AG04450 (cell line): ENCODE measurements around the gene FYTTD1. TPM values are rescaled to one million over a fixed set of nuclear protein-coding genes. Genes with fewer than 3 reads are reported as not detected.
"Not testable (repeated sequence)": the region's sequence is repeated elsewhere in the genome, so short reads cannot be mapped to it uniquely, and the experiment has no call there.

Source experiments
- CTCF ChIA-PET: fragments of 300-600, 350-600 bp; formaldehyde crosslinking; extraction: SDS; loops from one replicate; lab custom pipeline; 2022; ENCODE audit warnings: antibody characterized with exemption, inconsistent platforms; lab: Charles Lee
- POLR2A ChIA-PET: fragments of 350-600 bp; formaldehyde crosslinking; extraction: SDS; loops from one replicate; lab custom pipeline; 2021; ENCODE audit warnings: antibody characterized with exemption, inconsistent platforms; lab: Yijun Ruan, JAX
- DNase-seq: peaks from one replicate; pipeline ENCODE4 v3.0.0-alpha.2; 2011; ENCODE audit warnings: low read depth, low spot score
- H3K27ac ChIP-seq: one replicate; pipeline ENCODE4 v1.5.1; 2012; ENCODE audit warnings: low read depth, low read length, control low read depth
- H3K27me3 ChIP-seq: one replicate; pipeline ENCODE4 v1.6.0; 2012; ENCODE audit warnings: low read length; ENCODE audit not compliant: control insufficient read depth, insufficient read depth
- H3K4me3 ChIP-seq: 2 replicates; pipeline ENCODE4 v1.5.1; 2011; ENCODE audit warnings: mild to moderate bottlenecking, low read depth, low read length, control low read depth
- H3K9me3 ChIP-seq: 2 replicates; pipeline ENCODE4 v1.5.1; 2012; ENCODE audit warnings: low read length; ENCODE audit not compliant: control insufficient read depth, insufficient read depth
- CTCF ChIP-seq: IDR thresholded peaks from 2 replicates; pipeline ENCODE4 v1.5.1; 2011; ENCODE audit warnings: low read depth, low read length, control low read depth, inconsistent platforms
- polyA plus RNA-seq: library from polyadenylated mRNA; depleted of rRNA; stranded (reverse); fragments of >200 nt; gene quantifications from 2 replicates; pipeline ENCODE4 v1.2.3, GENCODE V29; 2011

Gene FYTTD1
- polyA plus RNA-seq, 1 experiment: 65.5 TPM

- Histone ChIP-seq H3K9me3 (peaks cover 4% of the 10 kb centered on the region; the same call in 1 of the 2 replicates), H3K4me3 (no peak overlapping the region), H3K27me3 (no peaks in the 10 kb centered on the region), H3K27ac (peak overlapping the region; percentile 68)
- POLR2A ChIA-PET: no interaction called here
- DNase-seq: peak; percentile 49
- no peak for TF ChIP-seq CTCF
- CTCF ChIA-PET: no interaction called here
Observed at GRCh38 chr3:197718891-197719290, 30.8 kb upstream of the FYTTD1 start.

GRCh38 chr3:197720694-197721093 lies 29.0 kb upstream of the FYTTD1 start:
- ChIA-PET POLR2A (no interaction called here), CTCF (no interaction called here)

GRCh38 chr3:197722734-197723133 lies 26.9 kb upstream of the FYTTD1 start:
- H3K27me3 ChIP-seq: no peaks in the 10 kb centered on the region
- DNase-seq: no peak
- POLR2A ChIA-PET: no interaction called here
- H3K9me3 ChIP-seq: peaks cover 4% of the 10 kb centered on the region; the same call in 1 of the 2 replicates
- no peak overlapping the region for H3K27ac ChIP-seq
- CTCF ChIA-PET: no interaction called here
- TF ChIP-seq CTCF: no peak
- no peak overlapping the region for H3K4me3 ChIP-seq

More at GRCh38 chr3:197720694-197721093, 29.0 kb upstream of the FYTTD1 start:
- Histone ChIP-seq H3K27ac (no peak overlapping the region), H3K9me3 (peaks cover 4% of the 10 kb centered on the region; the same call in 1 of the 2 replicates), H3K27me3 (no peaks in the 10 kb centered on the region), H3K4me3 (no peak overlapping the region)
- no peak for TF ChIP-seq CTCF
- no peak for DNase-seq

GRCh38 chr3:197727878-197728277 lies 21.8 kb upstream of the FYTTD1 start:
- H3K27ac ChIP-seq, H3K4me3 ChIP-seq, CTCF ChIA-PET, H3K9me3 ChIP-seq, POLR2A ChIA-PET, DNase-seq, H3K27me3 ChIP-seq: not testable (repeated sequence)

- no peaks in the 10 kb centered on the region for H3K27me3 ChIP-seq
- no peak for DNase-seq
- H3K27ac ChIP-seq: no peak overlapping the region
- TF ChIP-seq CTCF: no peak
- ChIA-PET CTCF (no interaction called here), POLR2A (no interaction called here)
- no peaks in the 10 kb centered on the region for H3K9me3 ChIP-seq
- no peak overlapping the region for H3K4me3 ChIP-seq
Observed at GRCh38 chr3:197728487-197728886, 21.2 kb upstream of the FYTTD1 start.

- TF ChIP-seq CTCF: no peak
- ChIA-PET POLR2A (interaction anchor here (0.7 kb wide), 1 partner anchor 19 kb away, joined by 7 read pairs; no protein-coding TSS in a partner anchor), CTCF (no interaction called here)
- no peaks in the 10 kb centered on the region for H3K9me3 ChIP-seq
- H3K27me3 ChIP-seq: no peaks in the 10 kb centered on the region
- peak overlapping the region; percentile 57 for H3K27ac ChIP-seq
- H3K4me3 ChIP-seq: no peak overlapping the region
- no peak for DNase-seq
Observed at GRCh38 chr3:197730200-197730599, 19.5 kb upstream of the FYTTD1 start.

GRCh38 chr3:197730770-197731169 lies 18.9 kb upstream of the FYTTD1 start:
- H3K27ac ChIP-seq, POLR2A ChIA-PET, H3K4me3 ChIP-seq, DNase-seq, H3K9me3 ChIP-seq, H3K27me3 ChIP-seq, CTCF ChIA-PET: not testable (repeated sequence)

- H3K4me3 ChIP-seq, H3K27me3 ChIP-seq, DNase-seq, H3K9me3 ChIP-seq, H3K27ac ChIP-seq, CTCF ChIA-PET: not testable (repeated sequence)
- POLR2A ChIA-PET: interaction anchor here (0.6 kb wide), 1 partner anchor 104 kb away, joined by 9 read pairs; no protein-coding TSS in a partner anchor
Observed at GRCh38 chr3:197731483-197731882, 18.2 kb upstream of the FYTTD1 start.
